ENCODE data around the gene EPHB2.

The EPHB2 gene

DNA sequence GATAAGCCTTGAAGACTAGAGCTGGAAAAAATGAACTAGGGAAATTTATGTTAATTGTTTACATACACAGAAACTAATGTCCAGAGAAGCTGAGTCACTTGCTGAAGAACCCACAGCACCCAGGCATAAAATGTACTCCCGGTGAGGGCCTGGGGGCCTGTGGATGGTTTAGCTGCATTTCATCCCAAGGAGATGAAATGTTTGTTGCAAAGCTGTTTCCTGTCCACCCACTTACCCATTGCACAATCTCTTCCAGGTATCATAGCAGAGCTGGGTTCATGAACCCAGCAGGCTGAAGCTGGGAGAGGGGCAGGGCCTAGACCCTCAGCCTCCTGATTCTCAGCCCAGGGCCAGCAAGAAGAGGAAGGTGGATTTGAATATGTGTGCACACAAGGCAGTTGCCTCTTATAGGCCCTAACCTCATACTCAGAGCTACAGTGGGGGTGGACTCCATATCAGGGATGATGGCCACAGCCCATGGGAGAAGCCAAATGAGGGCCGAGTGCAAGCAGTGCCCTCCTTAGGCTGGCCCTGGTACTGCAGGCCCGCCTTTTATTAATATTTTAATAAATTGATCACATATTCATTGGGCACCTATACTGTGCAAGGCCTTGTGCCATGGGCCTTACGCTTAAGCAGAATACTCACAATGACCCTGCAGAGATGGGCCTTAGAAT, 151.3 kb downstream of the EPHB2 start:
- peak; percentile 23 for DNase-seq (ENCODE audit: low spot score)

DNA sequence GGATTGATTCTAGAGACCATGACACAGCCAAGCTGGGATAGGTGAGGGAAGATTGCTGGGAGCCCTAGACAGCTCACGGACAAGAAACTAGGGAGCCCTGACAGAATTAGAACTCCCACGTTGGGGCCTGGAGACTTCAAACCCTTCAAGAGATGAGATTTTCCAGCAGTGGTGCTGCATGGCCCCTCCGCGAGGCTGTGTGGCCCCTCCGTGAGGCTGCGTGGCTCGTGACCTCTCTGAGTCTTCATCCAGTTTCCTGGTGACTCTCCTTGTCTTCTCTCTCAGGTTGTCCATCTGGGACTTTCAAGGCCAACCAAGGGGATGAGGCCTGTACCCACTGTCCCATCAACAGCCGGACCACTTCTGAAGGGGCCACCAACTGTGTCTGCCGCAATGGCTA, 152.1 kb downstream of the EPHB2 start:
- no peak for DNase-seq (ENCODE audit: low spot score)

DNA sequence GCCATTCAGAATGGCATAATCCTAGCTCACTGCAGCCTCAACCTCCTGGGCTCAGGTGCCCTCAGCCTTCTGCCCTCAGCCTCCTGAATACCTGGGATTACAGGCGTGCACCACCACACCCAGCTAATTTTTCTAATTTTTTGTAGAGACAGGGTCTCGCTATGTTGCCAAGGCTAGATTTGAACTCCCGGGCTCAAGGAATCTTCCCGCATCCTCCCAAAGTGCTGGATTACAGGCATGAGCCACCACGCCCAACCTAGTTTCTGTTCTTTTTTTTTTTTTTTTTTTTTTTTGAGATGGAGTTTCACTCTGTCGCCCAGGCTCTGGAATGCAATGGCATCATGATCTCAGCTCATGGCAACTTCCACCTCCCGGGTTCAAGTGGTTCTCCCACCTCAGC, 153.1 kb downstream of the EPHB2 start:
- no peak for DNase-seq (ENCODE audit: low spot score)

DNA sequence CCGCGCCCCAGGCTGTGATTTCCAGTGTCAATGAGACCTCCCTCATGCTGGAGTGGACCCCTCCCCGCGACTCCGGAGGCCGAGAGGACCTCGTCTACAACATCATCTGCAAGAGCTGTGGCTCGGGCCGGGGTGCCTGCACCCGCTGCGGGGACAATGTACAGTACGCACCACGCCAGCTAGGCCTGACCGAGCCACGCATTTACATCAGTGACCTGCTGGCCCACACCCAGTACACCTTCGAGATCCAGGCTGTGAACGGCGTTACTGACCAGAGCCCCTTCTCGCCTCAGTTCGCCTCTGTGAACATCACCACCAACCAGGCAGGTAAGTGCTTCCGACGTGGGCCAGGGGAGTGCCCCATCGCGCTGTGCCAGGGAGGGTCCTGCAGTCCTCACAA, 154.2 kb downstream of the EPHB2 start:
- DNase-seq (ENCODE audit: low spot score) = no peak

DNA sequence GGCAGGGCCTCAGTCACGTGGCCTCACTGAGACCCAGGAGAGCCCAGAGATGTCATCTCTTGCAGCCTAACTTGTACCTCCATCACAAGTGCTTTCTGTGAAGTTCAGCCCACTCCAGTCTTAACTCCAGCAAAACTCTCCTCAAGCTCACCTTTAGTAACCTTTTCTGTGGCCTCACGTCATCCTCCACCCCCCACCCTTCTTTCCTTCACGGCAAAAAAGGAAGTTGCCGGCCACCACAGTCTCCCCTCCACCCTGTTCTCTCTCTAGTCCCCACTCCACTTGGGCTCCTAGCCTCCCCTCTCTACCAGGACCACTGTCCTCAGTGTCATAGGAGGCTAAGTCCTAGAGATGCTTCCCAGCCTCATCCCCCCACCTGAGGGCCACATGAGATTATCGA, 155.1 kb downstream of the EPHB2 start:
- no peak for DNase-seq (ENCODE audit: low spot score)

DNA sequence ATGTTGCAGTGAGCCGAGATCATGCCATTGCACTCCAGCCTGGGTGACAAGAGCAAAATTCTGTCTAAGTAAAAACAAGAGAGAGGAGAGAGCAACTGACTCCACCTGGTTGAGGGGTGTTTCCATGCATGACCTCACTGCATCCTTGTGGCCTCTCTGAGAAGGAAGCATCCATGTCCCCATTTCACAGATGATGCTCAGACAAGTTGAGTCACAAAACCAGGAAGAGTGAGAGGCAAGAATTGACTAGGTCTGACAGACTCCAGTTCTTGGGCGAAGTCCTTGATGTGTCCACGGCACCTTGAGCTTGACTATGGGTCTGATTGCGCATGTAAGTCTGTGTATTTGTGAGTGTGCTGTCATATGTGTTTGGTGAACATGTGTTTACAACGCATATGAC, 156.2 kb downstream of the EPHB2 start:
- DNase-seq (ENCODE audit: low spot score) = no peak

DNA sequence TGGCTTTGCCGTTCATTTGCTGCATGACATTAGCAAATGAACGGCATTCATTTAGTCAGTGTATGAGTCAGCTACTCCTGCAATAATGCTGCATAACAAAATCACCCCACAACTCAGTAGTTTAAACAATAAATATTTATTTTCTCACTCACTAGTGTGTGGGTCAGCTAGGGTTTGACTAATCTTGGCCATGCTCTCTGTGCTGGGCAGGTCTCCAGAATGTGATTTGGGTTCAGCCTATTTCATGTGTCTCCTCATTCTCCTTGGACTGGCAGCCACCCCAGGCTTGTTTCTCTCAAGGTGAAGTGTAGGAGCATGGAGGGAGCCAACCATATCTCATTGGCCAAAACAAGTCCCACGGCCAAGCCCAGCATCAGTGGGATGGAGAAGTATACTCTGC, 157.7 kb downstream of the EPHB2 start:
- DNase-seq (ENCODE audit: low spot score) = no peak

DNA sequence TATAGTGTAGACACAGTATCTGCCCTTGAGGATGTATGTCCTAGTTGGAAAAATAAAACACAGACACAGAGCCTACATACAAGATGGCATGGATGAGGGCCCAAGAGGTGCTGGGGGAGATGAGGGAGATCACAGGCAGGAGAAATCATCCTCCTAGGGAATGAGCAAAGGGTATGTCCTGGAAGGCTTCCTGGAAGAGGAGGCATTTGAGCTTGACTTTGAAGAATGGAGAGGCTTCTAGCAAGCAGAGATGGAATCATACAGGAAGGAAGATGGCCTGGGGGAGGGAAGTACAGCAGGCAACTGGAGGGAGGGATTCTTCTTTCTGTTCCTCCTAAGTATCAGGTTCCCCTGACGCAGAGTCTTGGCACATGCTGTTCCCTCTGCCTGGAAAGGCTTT, 158.7 kb downstream of the EPHB2 start:
- no peak for DNase-seq (ENCODE audit: low spot score)

DNA sequence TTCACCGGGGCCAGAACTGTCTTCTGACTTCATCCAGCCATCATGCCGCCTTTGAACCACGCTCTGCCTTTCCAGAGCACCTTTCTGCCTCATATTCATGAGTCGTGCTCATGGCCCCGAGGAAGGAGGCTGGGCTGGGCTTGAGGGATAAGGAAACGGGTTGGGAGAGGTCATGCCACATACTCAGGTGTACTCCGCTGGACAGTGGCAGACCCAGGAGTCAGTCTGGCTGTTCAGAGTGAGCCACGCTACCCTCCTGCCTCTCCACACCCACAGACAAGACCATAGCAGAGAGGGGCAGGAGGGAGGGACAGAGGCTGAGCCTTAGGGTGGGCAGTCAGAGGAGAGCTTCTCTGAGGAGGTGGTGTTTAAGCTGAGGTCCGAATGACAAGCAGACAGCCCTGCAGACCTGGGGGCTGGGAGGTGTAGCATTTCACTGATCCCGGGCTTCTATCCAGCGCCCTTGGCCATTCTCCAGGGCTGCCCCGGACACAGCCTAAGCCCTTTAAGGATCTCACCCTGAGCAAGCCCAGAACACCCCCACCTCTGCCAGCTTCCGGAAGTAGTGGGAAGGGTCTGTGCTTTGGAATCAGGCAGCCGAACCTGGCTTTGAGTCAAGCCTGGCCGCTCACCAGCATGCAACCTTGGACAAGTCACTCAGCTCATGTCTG, 159.7 kb downstream of the EPHB2 start:
- no peak for DNase-seq (ENCODE audit: low spot score)

DNA sequence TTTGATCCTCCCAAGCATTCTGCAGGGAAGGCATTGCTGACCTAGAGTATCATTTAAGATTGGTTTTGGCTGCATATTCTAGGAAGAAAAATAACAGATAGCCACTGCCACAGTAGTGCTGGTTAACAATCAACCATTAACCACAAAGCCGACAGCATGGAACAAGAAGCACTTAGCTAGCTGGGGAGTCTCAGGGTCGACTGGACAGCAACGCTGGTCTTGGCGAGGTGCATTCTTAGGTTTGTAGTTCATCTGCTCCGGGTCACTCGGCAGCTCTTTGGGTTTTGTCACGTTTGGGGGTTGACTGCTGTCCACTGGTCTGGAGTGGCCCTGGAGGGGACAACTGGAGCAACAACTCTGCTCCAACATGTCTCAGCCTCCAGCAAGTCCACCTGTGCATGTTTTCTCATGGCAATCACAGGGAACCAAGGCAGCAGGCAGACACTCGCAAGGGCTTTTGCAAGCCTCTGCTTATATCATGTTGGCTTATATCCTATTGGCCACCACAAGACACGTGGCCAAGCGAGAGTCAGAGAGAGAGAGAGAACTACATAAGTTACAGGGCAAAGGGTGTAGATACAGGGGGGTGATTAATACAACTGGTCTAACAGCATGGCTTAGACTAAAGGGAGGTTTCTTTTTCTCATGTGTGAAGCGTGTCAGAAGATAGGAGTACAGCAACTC, 162.5 kb downstream of the EPHB2 start:
- no peak for DNase-seq (ENCODE audit: low spot score)

DNA sequence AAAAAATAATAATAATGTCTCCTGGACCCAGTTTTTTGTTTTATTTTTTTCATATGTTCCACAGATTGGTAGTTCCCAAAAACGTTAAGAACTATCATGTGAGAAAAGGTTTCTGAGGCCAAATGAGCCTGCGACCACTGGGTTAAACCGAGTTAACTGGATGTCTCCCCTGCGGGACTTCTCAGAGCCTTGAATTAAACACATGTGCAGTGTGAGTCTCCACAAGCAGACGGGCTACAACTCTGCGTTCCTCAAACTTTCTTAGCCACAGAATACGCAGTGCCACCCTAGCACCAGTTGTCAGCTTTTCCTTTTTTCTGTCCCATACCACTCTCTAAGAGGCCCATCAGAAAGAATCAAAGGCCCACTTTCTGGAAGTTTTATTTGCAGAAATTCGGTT, 164.1 kb downstream of the EPHB2 start:
- no peak for DNase-seq (ENCODE audit: low spot score)

DNA sequence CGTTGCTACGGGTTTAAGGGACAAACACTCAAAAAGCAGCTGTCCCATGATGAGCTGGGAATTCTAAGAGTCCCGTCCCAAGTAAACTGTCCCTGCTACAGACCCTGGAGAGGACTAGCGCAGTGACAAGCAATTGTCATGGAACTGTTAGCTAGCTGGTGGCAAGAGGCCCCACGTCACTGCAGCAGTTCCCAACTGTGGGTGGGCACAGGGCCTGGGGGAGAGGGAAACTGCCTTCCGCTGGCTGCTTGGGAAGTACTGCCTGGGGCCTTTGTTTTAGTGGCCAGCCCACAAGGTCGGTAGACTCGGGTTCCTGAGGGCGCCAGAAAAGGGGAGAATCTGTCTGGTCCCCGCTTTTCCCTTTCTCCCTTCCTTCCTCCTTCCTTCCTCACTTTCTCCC, 164.6 kb downstream of the EPHB2 start:
- no peak for DNase-seq (ENCODE audit: low spot score)

DNA sequence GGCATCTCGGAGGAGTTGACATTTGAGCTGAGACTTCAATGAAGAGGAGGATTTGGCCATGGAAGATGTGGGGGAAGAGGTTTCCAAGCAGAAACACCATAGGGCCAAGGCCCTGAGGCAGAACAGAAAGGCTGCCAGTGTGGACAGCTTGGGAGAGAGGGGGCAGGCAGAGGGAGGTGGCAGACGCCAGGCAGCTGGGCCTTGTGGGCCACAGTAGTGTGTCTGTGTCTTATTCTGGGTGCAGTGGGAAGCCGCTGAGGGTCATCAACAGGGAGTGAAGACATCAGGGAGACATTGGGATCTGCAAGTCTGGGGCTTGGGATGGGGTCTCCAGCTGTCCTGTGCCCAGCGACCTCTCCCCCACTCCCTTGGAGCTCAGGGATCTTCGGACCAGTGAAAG, 165.2 kb downstream of the EPHB2 start:
- no peak for DNase-seq (ENCODE audit: low spot score)

DNA sequence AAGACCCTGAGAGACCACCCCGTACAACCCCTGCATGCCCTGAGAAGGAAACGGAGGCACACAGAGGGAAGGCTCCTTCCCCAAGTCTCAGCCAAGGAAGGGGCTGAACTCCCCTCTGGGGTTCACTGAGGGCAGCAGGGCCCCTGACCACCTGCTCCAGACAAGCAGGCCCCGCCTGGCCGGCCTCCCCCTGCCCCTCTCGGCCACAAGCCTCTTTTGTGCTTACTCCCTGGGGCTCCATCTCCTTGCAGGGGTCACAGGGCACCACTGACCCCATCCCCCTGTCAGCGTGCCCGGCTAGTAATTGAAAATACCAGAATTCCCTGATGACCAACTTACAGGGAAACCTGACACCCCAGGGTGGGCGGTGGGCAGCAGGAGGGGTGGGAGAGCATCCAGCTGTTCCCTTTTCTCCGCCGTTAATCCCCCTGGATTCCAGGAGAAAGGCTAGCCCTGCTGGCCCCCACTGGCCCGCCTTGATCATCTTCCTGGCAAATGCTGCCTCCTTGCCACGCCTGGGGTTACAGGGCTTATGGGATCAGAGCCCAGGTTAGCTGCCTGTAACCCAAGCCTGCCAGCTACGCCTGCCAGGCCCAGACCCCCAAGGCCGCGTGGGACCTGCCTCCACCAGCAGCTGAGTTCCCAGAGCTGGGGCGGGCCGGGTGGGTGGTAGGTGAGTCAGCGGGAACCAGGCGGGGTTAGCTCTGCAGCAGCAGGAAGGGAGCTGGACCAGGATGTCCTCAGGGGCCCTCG, 165.9 kb downstream of the EPHB2 start:
- no peak for DNase-seq (ENCODE audit: low spot score)

DNA sequence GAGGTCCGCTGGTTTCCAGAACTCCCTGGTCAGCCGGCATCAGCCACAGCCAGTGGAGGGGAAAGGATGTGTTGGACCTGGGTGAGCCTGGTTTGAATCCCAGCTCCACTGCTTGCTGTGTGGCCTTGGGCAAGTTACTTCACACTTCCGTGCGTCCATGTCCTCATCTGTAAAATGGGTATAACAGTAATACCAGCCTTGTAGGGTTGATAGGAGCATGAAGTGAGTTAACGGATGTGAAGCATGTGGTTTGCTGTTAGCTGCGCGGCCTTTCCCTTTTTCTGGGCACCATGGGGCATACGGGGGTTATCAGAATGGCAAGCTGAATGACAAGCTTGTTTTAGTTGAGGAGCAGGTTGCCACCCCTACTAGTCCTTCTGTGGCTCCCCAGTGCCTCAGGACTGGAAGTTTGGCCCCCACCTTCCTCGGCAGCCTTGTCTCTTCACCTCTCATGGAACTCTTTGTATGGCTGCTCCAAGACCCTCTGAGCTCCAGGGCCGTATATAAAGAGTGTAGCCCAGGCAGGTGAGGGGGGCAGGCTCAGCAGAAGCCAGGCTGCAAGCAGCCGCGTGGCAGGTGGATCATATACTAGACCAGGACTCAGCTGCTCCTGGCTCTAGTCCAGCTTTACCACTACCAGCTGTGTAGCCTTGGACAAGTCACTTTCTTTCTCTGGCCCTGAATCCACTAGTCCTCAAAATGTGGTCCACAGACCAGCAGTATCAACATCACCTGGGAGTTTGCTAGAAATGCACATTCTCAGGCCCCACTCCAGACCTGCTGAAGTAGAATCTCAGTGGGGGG, 166.7 kb downstream of the EPHB2 start:
- no peak for DNase-seq (ENCODE audit: low spot score)

DNA sequence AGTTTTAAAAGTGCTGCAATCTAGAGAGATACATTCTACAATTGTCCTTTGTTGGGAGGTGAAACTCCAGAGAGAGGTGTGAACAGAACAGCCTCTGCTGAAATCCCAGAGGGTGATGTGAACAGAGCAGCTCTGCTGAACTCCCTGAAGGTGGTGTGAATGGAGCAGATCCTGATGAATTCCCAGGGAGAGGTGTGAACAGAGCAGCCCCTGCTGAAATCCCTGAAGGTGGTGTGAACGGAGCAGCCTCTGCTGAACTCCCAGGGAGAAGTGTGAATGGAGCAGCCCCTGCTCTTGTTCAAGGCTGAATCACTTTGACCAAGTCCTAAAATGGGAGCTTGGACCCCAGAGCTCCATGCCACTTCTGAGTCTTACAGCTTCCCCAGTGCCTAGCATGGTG, 167.3 kb downstream of the EPHB2 start:
- no peak for DNase-seq (ENCODE audit: low spot score)

DNA sequence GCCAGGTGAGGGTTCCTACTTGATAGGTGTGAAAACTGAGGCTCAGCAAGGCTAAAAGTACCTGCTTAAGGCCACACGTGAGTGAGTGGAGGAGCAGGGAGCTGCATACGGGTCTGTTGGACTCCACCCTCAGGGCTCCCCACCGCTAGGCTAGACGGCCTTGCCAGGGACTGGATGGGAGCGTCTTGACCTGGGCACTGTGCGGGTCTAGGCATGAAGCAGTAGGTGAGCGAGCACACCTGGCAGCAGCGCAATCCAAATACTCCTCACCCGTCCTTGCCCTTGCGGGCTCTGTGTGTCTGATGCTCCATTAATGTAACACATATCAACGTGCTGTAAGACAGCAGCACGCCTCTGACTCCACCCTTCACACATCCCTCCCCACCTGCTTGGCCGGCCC, 168.0 kb downstream of the EPHB2 start:
- no peak for DNase-seq (ENCODE audit: low spot score)

DNA sequence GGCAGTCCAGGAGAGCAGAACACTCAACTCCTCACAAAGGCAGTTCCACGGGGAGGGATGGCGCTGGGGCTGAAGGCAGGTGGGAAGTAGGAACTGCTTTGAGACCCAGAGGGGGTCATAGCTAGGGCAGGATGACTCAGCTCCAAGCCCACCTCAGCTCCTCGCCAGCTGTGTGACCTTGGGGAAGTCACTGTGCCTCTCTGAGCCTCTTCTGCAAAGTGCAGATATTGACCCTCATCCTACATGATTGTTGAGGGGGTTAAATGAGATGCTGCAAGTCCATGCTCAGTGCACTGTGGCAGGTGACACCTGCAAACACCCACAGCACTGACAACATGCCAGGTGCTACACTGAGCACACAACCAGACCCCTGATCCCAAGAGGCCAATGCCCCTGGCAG, 168.8 kb downstream of the EPHB2 start:
- DNase-seq (ENCODE audit: low spot score) = no peak

DNA sequence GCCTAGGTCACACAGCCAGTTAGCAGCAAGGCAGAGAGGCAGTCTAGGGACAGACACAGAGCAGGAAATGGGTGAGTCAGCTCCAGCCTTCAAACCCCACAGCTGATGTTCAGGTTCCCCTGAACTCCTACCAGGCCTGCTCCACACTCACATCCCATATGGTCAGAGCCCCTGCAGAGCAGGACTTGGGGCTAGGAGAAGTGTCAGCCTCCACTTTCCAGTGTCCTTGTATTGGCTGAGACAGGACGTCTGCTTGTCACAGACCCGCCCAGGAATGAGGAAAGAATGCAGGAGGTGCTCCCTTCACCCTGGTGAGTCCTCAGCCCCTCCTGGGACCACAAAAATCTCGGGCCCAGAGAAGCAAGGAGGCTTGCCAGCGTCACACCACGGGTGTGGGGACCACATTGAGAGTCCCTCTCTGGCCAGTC, 169.5 kb downstream of the EPHB2 start:
- DNase-seq (ENCODE audit: low spot score) = no peak

DNA sequence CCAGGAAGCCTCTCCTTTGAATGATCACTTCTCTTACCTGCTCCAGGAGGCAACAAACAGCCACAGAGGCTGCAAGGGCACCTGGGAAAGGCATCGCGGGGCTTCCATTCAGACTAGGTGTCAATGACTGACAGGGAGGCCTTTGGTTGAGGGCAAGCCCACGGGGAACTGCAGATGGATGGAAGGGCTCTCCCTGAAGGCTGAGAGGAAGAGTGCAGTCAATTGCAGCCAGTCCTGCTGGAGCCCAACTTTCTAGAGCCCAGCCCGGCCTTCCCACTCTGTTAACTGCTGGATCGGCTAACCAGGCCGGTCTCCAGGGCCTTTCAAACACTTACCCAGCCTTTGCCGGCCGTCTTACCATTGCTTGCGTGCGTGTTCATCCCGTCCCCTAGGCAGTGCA, 172.8 kb downstream of the EPHB2 start:
- no peak for DNase-seq (ENCODE audit: low spot score)

DNA sequence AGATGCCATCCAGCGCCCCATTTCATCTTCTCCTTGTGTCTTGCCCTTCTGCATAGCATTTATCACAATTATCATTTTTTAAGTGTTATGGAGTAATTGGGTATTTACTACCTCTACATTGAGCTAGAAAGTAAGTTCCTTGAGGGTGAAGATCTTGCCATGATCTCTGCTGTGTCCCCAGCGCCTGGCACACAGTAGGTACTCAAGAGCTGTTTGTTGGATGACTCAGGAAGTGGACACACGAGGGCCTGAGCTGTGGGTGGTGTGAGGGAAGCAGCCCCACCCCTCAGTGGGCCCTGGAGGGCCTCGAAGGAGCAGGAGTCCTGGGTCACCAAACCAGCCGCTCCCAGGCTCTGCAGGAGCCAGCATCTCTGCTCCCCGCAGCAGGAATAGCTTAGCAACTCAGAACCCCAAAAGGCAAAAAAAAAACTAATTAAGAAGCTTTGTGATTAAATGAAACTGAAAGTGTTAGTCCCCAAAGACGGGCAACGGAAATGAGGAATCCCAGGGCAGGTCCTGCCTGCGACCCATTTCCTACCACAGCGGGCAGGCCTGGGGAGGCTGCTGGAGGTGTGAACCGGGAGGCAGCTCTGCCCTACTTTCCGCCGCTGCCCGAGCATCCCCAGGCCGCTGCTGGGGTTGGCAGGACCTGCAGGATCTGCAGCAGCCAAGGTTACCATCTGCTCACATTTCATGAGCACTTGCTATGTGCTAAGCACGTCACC, 174.3 kb downstream of the EPHB2 start:
- peak; percentile 11 for DNase-seq (ENCODE audit: low spot score)
